ENCODE results near the gene HLA-DMA.
A peak's percentile ranks its signal among the peaks of the same experiment; 100 is the strongest.

The HLA-DMA gene

GRCh38 chr6:32968093-32968866, 15.4 kb upstream of the HLA-DMA start, which contains the start of gene BRD2:
Gene BRD2 (plus strand): TSS chr6:32968594. CDS start chr6:32972899, 4,305 bp downstream.
- Histone ChIP-seq H4K8ac (ENCODE audit: low read depth, low read length) (peak within 1 kb of the TSS; percentile 99), H3K9ac (ENCODE audit: low read length) (peak within 1 kb of the TSS; percentile 90), H3K23ac (ENCODE audit: low read length) (no peak within 1 kb of the TSS), H3K4me2 (ENCODE audit: low read length) (peak within 1 kb of the TSS; percentile 61), H3K9me3 (ENCODE audit: insufficient read depth, low read depth, low read length) (peaks cover 2% of the 10 kb centered on the region), H3K79me2 (ENCODE audit: control insufficient read depth, insufficient read depth, low read length, poor library complexity) (peaks cover 38% of the 10 kb centered on the region), H3K18ac (ENCODE audit: low read length) (peak within 1 kb of the TSS; percentile 99), H3K36me3 (ENCODE audit: control insufficient read depth in 1 of 2, insufficient read depth in 2 of 2, low read length in 2 of 2) (peaks cover 12% of the 10 kb centered on the region in 2 experiments), H2AFZ (ENCODE audit: insufficient read depth, low read length, poor library complexity) (peak within 1 kb of the TSS; percentile 92), H2AK5ac (ENCODE audit: low read length) (peak within 1 kb of the TSS; percentile 96), H3K27me3 (ENCODE audit: insufficient read depth, low read length) (no peaks in the 10 kb centered on the region), H2BK120ac (ENCODE audit: insufficient read depth, low read length, poor library complexity) (peak within 1 kb of the TSS; percentile 100), H3K4me3 (ENCODE audit: low read depth, low read length) (peak within 1 kb of the TSS; percentile 86), H4K91ac (ENCODE audit: low read depth, low read length) (peak within 1 kb of the TSS; percentile 100), H2BK5ac (ENCODE audit: low read depth, low read length, poor library complexity) (peak within 1 kb of the TSS; percentile 99), H3K79me1 (ENCODE audit: low read length) (peaks cover 40% of the 10 kb centered on the region), H3K14ac (ENCODE audit: low read length) (peak within 1 kb of the TSS; percentile 99), H4K12ac (ENCODE audit: low read depth, low read length) (peak within 1 kb of the TSS; percentile 97), H2BK12ac (ENCODE audit: low read length) (peak within 1 kb of the TSS; percentile 24), H3K4me1 (ENCODE audit: control insufficient read depth in 1 of 2, insufficient read depth in 2 of 2, low read length in 2 of 2) (peaks cover 0 to 5% of the 10 kb centered on the region in 2 experiments), H3K4ac (ENCODE audit: low read depth, low read length) (peak within 1 kb of the TSS; percentile 96), H3K27ac (ENCODE audit: low read depth, low read length) (peak within 1 kb of the TSS; percentile 100)
- no CpG with 5 or more reads among the region's 62 CpGs for whole genome bisulfite sequencing (ENCODE audit: extremely low coverage, insufficient coverage, insufficient read length)
- DNase-seq = peak; percentile 97 to 99

DNA sequence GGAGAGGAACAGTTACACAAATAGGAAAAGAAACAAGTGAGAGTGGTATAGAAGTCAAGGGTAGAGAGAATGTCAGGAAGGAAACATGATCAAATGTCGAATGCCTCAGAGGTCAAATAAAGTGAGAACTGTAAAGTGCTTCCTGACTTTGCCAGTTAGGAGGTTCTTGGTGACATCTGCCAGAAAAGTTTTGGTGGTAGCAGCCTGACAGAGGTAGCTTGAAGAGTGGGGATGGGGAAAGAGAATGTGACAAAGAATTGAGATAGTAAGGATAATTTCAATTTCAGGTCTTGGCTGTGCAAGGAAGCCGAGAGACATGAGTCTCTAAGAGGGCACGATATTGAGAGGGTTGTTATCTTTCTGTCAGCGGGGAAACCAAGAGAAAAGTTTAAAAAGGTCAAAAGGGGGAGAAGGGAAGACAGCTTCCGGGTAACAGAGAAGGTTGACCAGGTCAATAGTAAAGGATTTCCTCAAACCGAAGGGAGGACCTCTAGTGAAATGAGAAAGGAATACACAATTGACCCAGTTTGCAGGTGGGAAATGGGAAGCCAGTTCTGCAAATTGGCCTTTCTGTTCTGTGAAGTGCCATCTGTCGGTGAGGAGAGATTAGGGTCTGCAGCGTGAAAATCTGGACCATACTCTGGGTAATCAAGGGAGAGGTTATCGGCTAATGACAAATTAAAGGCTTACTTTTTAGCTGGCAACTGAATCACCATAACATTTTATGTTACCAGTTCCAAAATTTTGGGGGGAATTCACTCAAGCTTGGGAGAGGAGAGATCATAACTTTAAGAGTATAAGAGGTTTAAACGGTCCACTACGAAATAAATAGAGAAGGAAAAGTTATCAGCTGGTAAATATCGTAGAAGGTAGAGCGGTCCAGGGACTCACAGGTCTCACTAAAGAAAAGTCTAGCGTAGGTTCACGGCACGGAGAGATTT, 14.5 kb upstream of the HLA-DMA start:
- Histone ChIP-seq H3K27ac (ENCODE audit: low read depth, low read length) (peak overlapping the region; percentile 100), H3K14ac (ENCODE audit: low read length) (peak overlapping the region; percentile 90), H2BK12ac (ENCODE audit: low read length) (peak overlapping the region; percentile 20), H2AK5ac (ENCODE audit: low read length) (peak overlapping the region; percentile 70), H3K9me3 (ENCODE audit: insufficient read depth, low read depth, low read length) (no peaks in the 10 kb centered on the region), H3K9ac (ENCODE audit: low read length) (peak overlapping the region; percentile 14), H3K4ac (ENCODE audit: low read depth, low read length) (peak overlapping the region; percentile 76), H2AFZ (ENCODE audit: insufficient read depth, low read length, poor library complexity) (peak overlapping the region; percentile 75), H3K27me3 (ENCODE audit: insufficient read depth, low read length) (no peaks in the 10 kb centered on the region), H4K91ac (ENCODE audit: low read depth, low read length) (peak overlapping the region; percentile 78), H3K79me1 (ENCODE audit: low read length) (peaks cover 36% of the 10 kb centered on the region), H3K36me3 (ENCODE audit: control insufficient read depth in 1 of 2, insufficient read depth in 2 of 2, low read length in 2 of 2) (peaks cover 4% of the 10 kb centered on the region in 2 experiments), H3K18ac (ENCODE audit: low read length) (peak overlapping the region; percentile 64), H2BK120ac (ENCODE audit: insufficient read depth, low read length, poor library complexity) (peak overlapping the region; percentile 40), H4K12ac (ENCODE audit: low read depth, low read length) (peak overlapping the region; percentile 22), H3K4me2 (ENCODE audit: low read length) (peak overlapping the region; percentile 61), H2BK5ac (ENCODE audit: low read depth, low read length, poor library complexity) (peak overlapping the region; percentile 71), H3K4me1 (ENCODE audit: control insufficient read depth in 1 of 2, insufficient read depth in 2 of 2, low read length in 2 of 2) (peaks cover 0 to 5% of the 10 kb centered on the region in 2 experiments), H3K79me2 (ENCODE audit: control insufficient read depth, insufficient read depth, low read length, poor library complexity) (peaks cover 29% of the 10 kb centered on the region), H3K23ac (ENCODE audit: low read length) (no peak overlapping the region), H4K8ac (ENCODE audit: low read depth, low read length) (peak overlapping the region; percentile 67), H3K4me3 (ENCODE audit: low read depth, low read length) (peak overlapping the region; percentile 86)
- DNase-seq = peak in 1 of 2 donors; percentile 65
- no CpG with 5 or more reads among the region's 16 CpGs for WGBS (ENCODE audit: extremely low coverage, insufficient coverage, insufficient read length)

DNA sequence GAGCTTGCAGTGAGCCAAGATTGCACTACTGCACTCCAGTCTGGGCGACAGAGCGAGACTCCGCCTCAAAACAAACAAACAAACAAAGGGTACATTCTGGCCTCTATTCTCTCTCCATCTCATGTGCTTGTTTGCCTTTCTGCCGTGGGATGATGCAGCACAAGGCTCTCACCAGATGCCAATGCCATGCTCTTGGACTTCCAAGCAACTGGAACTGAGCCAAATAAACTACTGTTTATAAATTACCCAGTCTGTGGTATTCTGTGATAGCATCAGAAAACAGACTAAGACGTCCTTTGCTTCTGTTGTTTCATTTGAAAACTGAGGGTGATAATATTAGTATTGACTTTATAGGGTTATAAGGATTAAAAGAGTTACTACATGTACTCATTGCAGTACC, 11.9 kb upstream of the HLA-DMA start:
- Histone ChIP-seq H2BK120ac (ENCODE audit: insufficient read depth, low read length, poor library complexity) (no peak overlapping the region), H3K14ac (ENCODE audit: low read length) (no peak overlapping the region), H2BK12ac (ENCODE audit: low read length) (no peak overlapping the region), H3K27me3 (ENCODE audit: insufficient read depth, low read length) (no peaks in the 10 kb centered on the region), H3K23ac (ENCODE audit: low read length) (no peak overlapping the region), H3K79me2 (ENCODE audit: control insufficient read depth, insufficient read depth, low read length, poor library complexity) (peaks cover 13% of the 10 kb centered on the region), H3K79me1 (ENCODE audit: low read length) (peaks cover 17% of the 10 kb centered on the region), H3K4me3 (ENCODE audit: low read depth, low read length) (no peak overlapping the region), H3K4me1 (ENCODE audit: control insufficient read depth in 1 of 2, insufficient read depth in 2 of 2, low read length in 2 of 2) (peaks cover 0 to 5% of the 10 kb centered on the region in 2 experiments), H3K18ac (ENCODE audit: low read length) (no peak overlapping the region), H2AFZ (ENCODE audit: insufficient read depth, low read length, poor library complexity) (no peak overlapping the region), H3K4me2 (ENCODE audit: low read length) (no peak overlapping the region), H3K9me3 (ENCODE audit: insufficient read depth, low read depth, low read length) (no peaks in the 10 kb centered on the region), H4K91ac (ENCODE audit: low read depth, low read length) (no peak overlapping the region), H3K36me3 (ENCODE audit: control insufficient read depth in 1 of 2, insufficient read depth in 2 of 2, low read length in 2 of 2) (no peaks in the 10 kb centered on the region), H3K4ac (ENCODE audit: low read depth, low read length) (no peak overlapping the region), H3K9ac (ENCODE audit: low read length) (no peak overlapping the region), H4K8ac (ENCODE audit: low read depth, low read length) (no peak overlapping the region), H2AK5ac (ENCODE audit: low read length) (no peak overlapping the region), H4K12ac (ENCODE audit: low read depth, low read length) (no peak overlapping the region), H2BK5ac (ENCODE audit: low read depth, low read length, poor library complexity) (no peak overlapping the region), H3K27ac (ENCODE audit: low read depth, low read length) (no peak overlapping the region)
- no peak for DNase-seq
- no CpG with 5 or more reads among the region's 5 CpGs for WGBS (ENCODE audit: extremely low coverage, insufficient coverage, insufficient read length)

DNA sequence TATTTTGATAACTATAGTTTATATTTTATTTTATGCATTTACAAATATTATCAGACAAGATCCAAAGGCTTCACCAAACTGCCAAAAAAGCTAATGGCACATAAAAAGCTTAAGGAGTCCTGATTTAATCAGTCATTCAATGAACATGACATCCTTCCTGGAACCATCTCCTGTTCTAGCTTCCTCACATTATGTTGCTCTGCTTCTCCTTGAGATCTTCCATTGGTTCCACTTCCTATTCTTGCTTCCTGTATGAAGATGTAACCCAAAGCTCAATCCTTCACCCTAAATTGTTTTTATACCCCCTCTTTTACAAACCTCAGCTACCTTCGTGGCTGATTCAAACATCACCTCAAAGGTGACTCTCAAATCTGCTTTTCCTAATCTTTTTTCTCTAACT, 11.0 kb upstream of the HLA-DMA start:
- Histone ChIP-seq H3K79me2 (ENCODE audit: control insufficient read depth, insufficient read depth, low read length, poor library complexity) (peaks cover 6% of the 10 kb centered on the region), H3K4me3 (ENCODE audit: low read depth, low read length) (no peak overlapping the region), H3K4me2 (ENCODE audit: low read length) (no peak overlapping the region), H4K91ac (ENCODE audit: low read depth, low read length) (no peak overlapping the region), H2AK5ac (ENCODE audit: low read length) (no peak overlapping the region), H2BK12ac (ENCODE audit: low read length) (no peak overlapping the region), H3K27me3 (ENCODE audit: insufficient read depth, low read length) (no peaks in the 10 kb centered on the region), H4K12ac (ENCODE audit: low read depth, low read length) (no peak overlapping the region), H3K18ac (ENCODE audit: low read length) (no peak overlapping the region), H3K4ac (ENCODE audit: low read depth, low read length) (no peak overlapping the region), H3K14ac (ENCODE audit: low read length) (no peak overlapping the region), H3K36me3 (ENCODE audit: control insufficient read depth in 1 of 2, insufficient read depth in 2 of 2, low read length in 2 of 2) (no peaks in the 10 kb centered on the region), H4K8ac (ENCODE audit: low read depth, low read length) (no peak overlapping the region), H2BK120ac (ENCODE audit: insufficient read depth, low read length, poor library complexity) (no peak overlapping the region), H2AFZ (ENCODE audit: insufficient read depth, low read length, poor library complexity) (no peak overlapping the region), H3K4me1 (ENCODE audit: control insufficient read depth in 1 of 2, insufficient read depth in 2 of 2, low read length in 2 of 2) (peaks cover 0 to 5% of the 10 kb centered on the region in 2 experiments), H3K27ac (ENCODE audit: low read depth, low read length) (no peak overlapping the region), H3K9ac (ENCODE audit: low read length) (no peak overlapping the region), H3K23ac (ENCODE audit: low read length) (no peak overlapping the region), H3K9me3 (ENCODE audit: insufficient read depth, low read depth, low read length) (no peaks in the 10 kb centered on the region), H2BK5ac (ENCODE audit: low read depth, low read length, poor library complexity) (no peak overlapping the region), H3K79me1 (ENCODE audit: low read length) (peaks cover 8% of the 10 kb centered on the region)
- DNase-seq = no peak
- no CpG with 5 or more reads among the region's 1 CpG for WGBS (ENCODE audit: extremely low coverage, insufficient coverage, insufficient read length)

Data from trophoblast cell (in vitro differentiated cells and primary cell).